ENCODE measurements around the gene RTL10. TPM values are rescaled to one million over a fixed set of nuclear protein-coding genes. Genes with fewer than 3 reads are reported as not detected.

The RTL10 gene
- total and polyA plus RNA-seq, 2 of the 13 experiments (the other 11 are each of a cell fraction or from before 2014, with no cell fraction given) = 14.1 to 15.8 TPM

- no peak for TF ChIP-seq HOMEZ (CRISPR knock-in tag; IDR thresholded peaks at IDR 0.05; ENCODE audit: low read depth)
- no peak; the same call in 1 of the 2 replicates for TF ChIP-seq ZNF530 (CRISPR knock-in tag; IDR thresholded peaks at IDR 0.05; ENCODE audit: low read depth)
- TF ChIP-seq NR1H2 (CRISPR knock-in tag; IDR thresholded peaks at IDR 0.05; ENCODE audit: borderline replicate concordance, low read depth) = peak; percentile 78; the same call in 1 of the 2 replicates
- TF ChIP-seq ZBTB42 (CRISPR knock-in tag; IDR thresholded peaks at IDR 0.05) = peak; percentile 39; the same call in 1 of the 2 replicates
- no peak for TF ChIP-seq NAIF1 (CRISPR knock-in tag; IDR thresholded peaks at IDR 0.05; ENCODE audit: borderline replicate concordance)
- peak; percentile 64 for TF ChIP-seq ZNF263 (CRISPR knock-in tag; IDR thresholded peaks at IDR 0.05)
- peak; percentile 81; the same call in 1 of the 2 replicates for TF ChIP-seq CAMTA2 (CRISPR knock-in tag; IDR thresholded peaks at IDR 0.05; ENCODE audit: borderline replicate concordance)
- TF ChIP-seq ZNF138 (CRISPR knock-in tag; IDR thresholded peaks at IDR 0.05; ENCODE audit: low read depth) = no peak; the same call in none of the 2 replicates
- 0 out of 2 replicates have a peak, but pooled peaks have one; percentile 76 for TF ChIP-seq ZNF276 (CRISPR knock-in tag; IDR thresholded peaks at IDR 0.05; ENCODE audit: low read depth)
- peak; percentile 87 for TF ChIP-seq TGIF2 (CRISPR knock-in tag; IDR thresholded peaks at IDR 0.05)
- 0 out of 2 replicates have a peak, but pooled peaks have one; percentile 23 for TF ChIP-seq STAT5B (CRISPR knock-in tag; IDR thresholded peaks at IDR 0.05)
- TF ChIP-seq MNT (IDR thresholded peaks at IDR 0.05) = peak; percentile 81
- TF ChIP-seq KDM3A (CRISPR knock-in tag; IDR thresholded peaks at IDR 0.05; ENCODE audit: low read depth) = 0 out of 2 replicates have a peak, but pooled peaks have one; percentile 62
- TF ChIP-seq ZFP36 (IDR thresholded peaks at IDR 0.05; ENCODE audit: borderline replicate concordance, low read depth, low read length, partially characterized antibody) = no peak
- no peak for TF ChIP-seq NFATC3 (CRISPR knock-in tag; IDR thresholded peaks at IDR 0.05)
- TF ChIP-seq ZNF616 (CRISPR knock-in tag; IDR thresholded peaks at IDR 0.05; ENCODE audit: low read depth) = peak; percentile 96
- peak; percentile 50; the same call in 1 of the 2 replicates for TF ChIP-seq ATF6 (CRISPR knock-in tag; conservative IDR thresholded peaks at IDR 0.05)
- no peak for TF ChIP-seq ZNF282 (IDR thresholded peaks at IDR 0.05; ENCODE audit: partially characterized antibody)
- no peak; the same call in 1 of the 2 replicates for TF ChIP-seq HES4 (CRISPR knock-in tag; IDR thresholded peaks at IDR 0.05; ENCODE audit: borderline replicate concordance)
- TF ChIP-seq MED13 (CRISPR knock-in tag; IDR thresholded peaks at IDR 0.05) = peak; percentile 72; the same call in 1 of the 2 replicates
- no peak for TF ChIP-seq NCOR1 (IDR thresholded peaks at IDR 0.05; ENCODE audit: borderline replicate concordance, low read length)
- TF ChIP-seq CREB1 (IDR thresholded peaks at IDR 0.05) = peak; percentile 33; the same call in 1 of the 2 replicates
- no peak for TF ChIP-seq CREB1 (CRISPR knock-in tag; IDR thresholded peaks at IDR 0.05)
- peak; percentile 86 for TF ChIP-seq ZNF367 (CRISPR knock-in tag; IDR thresholded peaks at IDR 0.05; ENCODE audit: borderline replicate concordance)
Observed at GRCh38 chr22:19854778-19855503, at the start of gene RTL10, which contains the start of gene GNB1L (continued).

Data from HepG2 (cell line).